Lower leg skin (tissue), 3 donors: ENCODE results near the gene TFDP2.

ENCODE experiments used
- POLR2A ChIP-seq, 2 donors: fragments of 450-650 bp; IDR thresholded peaks; one replicate each; pipeline ENCODE4 v1.6.1; 2016 to 2017; ENCODE audit warnings: antibody characterized with exemption in 2 of 2, mild to moderate bottlenecking in 1 of 2, moderate library complexity in 1 of 2
- TF ChIP-seq, protein P1 (sequence below), 3 donors: fragments of 450-650 bp; IDR thresholded peaks; one replicate each; pipeline ENCODE4 v1.5.1; 2016; ENCODE audit warnings: antibody characterized with exemption in 3 of 3, mild to moderate bottlenecking in 3 of 3, moderate library complexity in 2 of 3

DNA sequence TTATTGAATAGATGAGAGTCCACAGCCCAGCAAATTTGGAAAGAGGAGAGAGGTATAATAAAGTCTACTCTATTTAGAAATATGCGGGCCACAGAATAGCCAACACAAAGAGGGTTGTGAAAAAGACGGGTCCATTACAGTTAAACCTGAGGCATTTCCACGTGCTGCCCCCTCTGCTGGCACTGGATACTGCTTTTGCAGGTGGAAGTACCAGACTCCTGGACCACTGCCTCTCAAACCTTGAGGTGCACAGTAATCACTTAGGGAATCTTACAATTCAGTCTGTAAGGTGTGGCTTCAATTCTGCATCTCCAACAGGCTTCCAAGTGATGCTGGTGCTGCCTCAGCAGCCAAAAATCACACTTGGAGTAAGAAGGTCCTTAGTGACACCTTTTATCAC lies 3.0 kb upstream of the TFDP2 start:
- TF ChIP-seq, protein P1, sequence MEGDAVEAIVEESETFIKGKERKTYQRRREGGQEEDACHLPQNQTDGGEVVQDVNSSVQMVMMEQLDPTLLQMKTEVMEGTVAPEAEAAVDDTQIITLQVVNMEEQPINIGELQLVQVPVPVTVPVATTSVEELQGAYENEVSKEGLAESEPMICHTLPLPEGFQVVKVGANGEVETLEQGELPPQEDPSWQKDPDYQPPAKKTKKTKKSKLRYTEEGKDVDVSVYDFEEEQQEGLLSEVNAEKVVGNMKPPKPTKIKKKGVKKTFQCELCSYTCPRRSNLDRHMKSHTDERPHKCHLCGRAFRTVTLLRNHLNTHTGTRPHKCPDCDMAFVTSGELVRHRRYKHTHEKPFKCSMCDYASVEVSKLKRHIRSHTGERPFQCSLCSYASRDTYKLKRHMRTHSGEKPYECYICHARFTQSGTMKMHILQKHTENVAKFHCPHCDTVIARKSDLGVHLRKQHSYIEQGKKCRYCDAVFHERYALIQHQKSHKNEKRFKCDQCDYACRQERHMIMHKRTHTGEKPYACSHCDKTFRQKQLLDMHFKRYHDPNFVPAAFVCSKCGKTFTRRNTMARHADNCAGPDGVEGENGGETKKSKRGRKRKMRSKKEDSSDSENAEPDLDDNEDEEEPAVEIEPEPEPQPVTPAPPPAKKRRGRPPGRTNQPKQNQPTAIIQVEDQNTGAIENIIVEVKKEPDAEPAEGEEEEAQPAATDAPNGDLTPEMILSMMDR (IDR thresholded peaks at IDR 0.05): no peak
- no peak for TF ChIP-seq POLR2A (IDR thresholded peaks at IDR 0.05)
